GM23338 (cell line): ENCODE measurements around the gene LEFTY1. TPM values are rescaled to one million over a fixed set of nuclear protein-coding genes. Genes with fewer than 3 reads are reported as not detected.

Source experiments
- ATAC-seq: fragments of 200-7000 bp; cut with Tn5 transposase; 3 replicates; pipeline ENCODE4 v1.9.1; 2020
- DNase-seq: peaks from one replicate; pipeline ENCODE4 v3.0.0-alpha.2; 2015; ENCODE audit warnings: low spot score
- H2AFZ ChIP-seq: fragments of 200-600 bp; sonication (generic); 2 replicates; pipeline ENCODE4 v1.8.0; 2016; ENCODE audit warnings: antibody characterized with exemption, mild to moderate bottlenecking, moderate library complexity
- H3F3A ChIP-seq: fragments of 200-600 bp; sonication (generic); replicated peaks from 2 replicates; pipeline ENCODE4 v1.8.0; 2017; ENCODE audit warnings: antibody characterized with exemption, mixed run types, low read depth
- H3K27ac ChIP-seq: fragments of 200-600 bp; sonication (generic); 2 replicates; pipeline ENCODE4 v1.6.1; 2016; ENCODE audit warnings: low read depth
- H3K27me3 ChIP-seq: fragments of 200-600 bp; sonication (generic); 2 replicates; pipeline ENCODE4 v1.8.0; 2016; ENCODE audit warnings: mild to moderate bottlenecking, mixed run types, moderate library complexity; ENCODE audit not compliant: insufficient read depth
- H3K36me3 ChIP-seq: fragments of 200-600 bp; sonication (generic); 2 replicates; pipeline ENCODE4 v1.8.0; 2016; ENCODE audit warnings: mild to moderate bottlenecking; ENCODE audit not compliant: insufficient read depth
- H3K4me1 ChIP-seq: fragments of 200-600 bp; sonication (generic); 2 replicates; pipeline ENCODE4 v1.8.0; 2016; ENCODE audit warnings: mild to moderate bottlenecking, moderate library complexity; ENCODE audit not compliant: insufficient read depth
- H3K4me2 ChIP-seq: fragments of 200-600 bp; sonication (generic); 2 replicates; pipeline ENCODE4 v1.7.1; 2017; ENCODE audit warnings: mixed run types
- H3K4me3 ChIP-seq: fragments of 200-600 bp; sonication (generic); 2 replicates; pipeline ENCODE4 v1.6.1; 2016; ENCODE audit warnings: mixed run types
- H3K79me2 ChIP-seq: fragments of 200-600 bp; sonication (generic); replicated peaks from 2 replicates; pipeline ENCODE4 v1.8.0; 2017; ENCODE audit warnings: mild to moderate bottlenecking; ENCODE audit not compliant: insufficient read depth
- H3K9me2 ChIP-seq: fragments of 200-600 bp; sonication (generic); 2 replicates; pipeline ENCODE4 v1.8.0; 2017; ENCODE audit not compliant: insufficient read depth
- H4K20me1 ChIP-seq: fragments of 200-600 bp; sonication (generic); replicated peaks from 2 replicates; pipeline ENCODE4 v1.8.0; 2017; ENCODE audit warnings: mild to moderate bottlenecking; ENCODE audit not compliant: insufficient read depth
- H3K27ac Mint-ChIP-seq: 2 replicates; pipeline ENCODE4 v1.8.0; 2020; ENCODE audit warnings: inconsistent platforms, mild to moderate bottlenecking, moderate library complexity, mixed read lengths
- H3K27me3 Mint-ChIP-seq: 3 replicates; pipeline ENCODE4 v1.8.0; 2022; ENCODE audit warnings: low read depth, mild to moderate bottlenecking, moderate library complexity, mixed read lengths, inconsistent platforms; ENCODE audit not compliant: insufficient read depth, poor library complexity
- H3K36me3 Mint-ChIP-seq: 3 replicates; pipeline ENCODE4 v1.8.0; 2021; ENCODE audit warnings: low read depth, mild to moderate bottlenecking, inconsistent platforms, moderate library complexity, mixed read lengths
- H3K4me1 Mint-ChIP-seq: 3 replicates; pipeline ENCODE4 v1.8.0; 2020; ENCODE audit warnings: mild to moderate bottlenecking, inconsistent platforms, mixed read lengths
- H3K4me3 Mint-ChIP-seq: 3 replicates; pipeline ENCODE4 v1.8.0; 2021; ENCODE audit warnings: moderate library complexity, mild to moderate bottlenecking, inconsistent platforms, mixed read lengths
- H3K9me3 Mint-ChIP-seq: 3 replicates; pipeline ENCODE4 v1.8.0; 2020; ENCODE audit warnings: moderate library complexity, mild to moderate bottlenecking, inconsistent platforms, mixed read lengths
- EZH2 ChIP-seq: fragments of 200-600 bp; sonication (generic); IDR thresholded peaks from one replicate; pipeline ENCODE4 v1.8.0; 2017; ENCODE audit warnings: antibody characterized with exemption, mild to moderate bottlenecking, low read depth; ENCODE audit not compliant: unreplicated experiment
- EZH2phosphoT487 ChIP-seq: fragments of 200-600 bp; sonication (generic); IDR thresholded peaks from one replicate; pipeline ENCODE4 v1.8.1; 2018; ENCODE audit warnings: antibody characterized with exemption; ENCODE audit not compliant: unreplicated experiment
- JUNB ChIP-seq: IDR thresholded peaks from one replicate; pipeline ENCODE4 v1.6.1; 2016; ENCODE audit warnings: antibody characterized with exemption; ENCODE audit not compliant: unreplicated experiment
- POLR2AphosphoS5 ChIP-seq: IDR thresholded peaks from 2 replicates; pipeline ENCODE4 v1.6.1; 2016; ENCODE audit warnings: antibody characterized with exemption, low read depth
- ZNF114 ChIP-seq: fragments of 250-450 bp; sonication (Bioruptor Pico); IDR thresholded peaks from 2 replicates; pipeline ENCODE4 v1.5.0; 2020; ENCODE audit warnings: mild to moderate bottlenecking, moderate library complexity
- long read RNA-seq: library from polyadenylated mRNA; unstranded; transcript quantifications from one replicate; pipeline ENCODE4 v2.0.0, GENCODE V29; 2020; ENCODE audit not compliant: unreplicated experiment
- polyA plus RNA-seq: library from polyadenylated mRNA; unstranded; fragments of >200 nt; fragmentation: Nextera tagmentation; extraction: Ambion mirVana; gene quantifications from 2 replicates; pipeline ENCODE4 v1.2.1, GENCODE V29; 2016
- total RNA-seq: library from RNA; depleted of rRNA; stranded (reverse); fragments of >200 nt; shearing (Covaris generic); gene quantifications from 2 replicates; pipeline ENCODE4 v1.2.3, GENCODE V29; 2014; rRNA removed
- TF ChIP-seq, protein P1 (sequence below): IDR thresholded peaks from one replicate; pipeline ENCODE4 v1.6.1; 2018; ENCODE audit warnings: antibody characterized with exemption; ENCODE audit not compliant: unreplicated experiment
- TF ChIP-seq, protein P2 (sequence below): IDR thresholded peaks from 2 replicates; pipeline ENCODE4 v1.6.1; 2016; ENCODE audit warnings: antibody characterized with exemption

LEFTY1 gene, protein sequence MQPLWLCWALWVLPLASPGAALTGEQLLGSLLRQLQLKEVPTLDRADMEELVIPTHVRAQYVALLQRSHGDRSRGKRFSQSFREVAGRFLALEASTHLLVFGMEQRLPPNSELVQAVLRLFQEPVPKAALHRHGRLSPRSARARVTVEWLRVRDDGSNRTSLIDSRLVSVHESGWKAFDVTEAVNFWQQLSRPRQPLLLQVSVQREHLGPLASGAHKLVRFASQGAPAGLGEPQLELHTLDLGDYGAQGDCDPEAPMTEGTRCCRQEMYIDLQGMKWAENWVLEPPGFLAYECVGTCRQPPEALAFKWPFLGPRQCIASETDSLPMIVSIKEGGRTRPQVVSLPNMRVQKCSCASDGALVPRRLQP
- total RNA-seq, result 65.4 and 67.1 TPM in 2 replicates
- polyA plus RNA-seq, result 25.7 and 27.5 TPM in 2 replicates
- long read RNA-seq, transcript LEFTY1-201 (4 exons, 1,626 nt), result major isoform, 16 of 16 reads
- long read RNA-seq, partial matches to known transcripts, result 0 of 16 reads
- long read RNA-seq, other reads (novel, unspliced or antisense), result 0 of 16 reads

DNA sequence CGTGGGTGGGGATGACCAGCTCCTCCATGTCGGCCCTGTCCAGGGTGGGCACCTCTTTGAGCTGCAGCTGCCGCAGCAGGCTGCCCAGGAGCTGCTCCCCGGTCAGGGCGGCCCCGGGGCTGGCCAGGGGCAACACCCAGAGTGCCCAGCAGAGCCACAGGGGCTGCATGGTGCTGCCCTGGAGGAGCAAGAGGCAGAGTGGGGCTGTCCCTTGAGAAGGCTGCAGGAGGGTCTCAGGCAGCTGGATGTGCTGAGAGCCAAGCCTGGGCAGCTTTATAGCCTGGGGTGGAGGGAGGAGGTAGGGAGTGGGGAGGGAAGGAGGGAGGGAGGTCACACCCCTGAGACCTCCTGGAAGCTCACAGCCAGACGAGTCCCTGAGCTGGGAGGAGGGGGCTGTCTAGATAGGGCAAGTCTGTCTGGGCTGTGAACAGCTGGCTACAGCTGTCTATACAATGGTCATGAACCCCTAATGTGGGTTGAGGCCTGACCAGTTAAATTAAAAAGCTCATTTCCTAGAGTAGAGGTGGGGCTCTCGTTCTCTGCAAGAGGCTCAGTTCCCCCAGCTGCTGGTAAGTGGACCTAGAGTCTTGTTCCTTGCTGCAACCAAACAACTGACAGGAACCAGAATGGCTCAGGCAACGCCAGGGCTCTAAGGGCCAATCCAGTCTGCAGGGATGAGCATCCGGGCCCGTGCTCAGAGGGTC is at the start of gene LEFTY1:
Gene LEFTY1, minus strand, starts transcription at position 249 of the 704 bp plus-strand sequence. Its CDS starts 80 bp downstream, at position 169.
- Histone ChIP-seq H3K9me2 (no peaks in the 10 kb centered on the region), H3F3A (peaks cover 10% of the 10 kb centered on the region), H3K36me3 (no peaks in the 10 kb centered on the region), H3K4me1 (peaks cover 30% of the 10 kb centered on the region), H2AFZ (no peak within 1 kb of the TSS), H3K79me2 (0 out of 2 replicates have a peak, but pooled peaks cover 4% of the 10 kb centered on the region), H3K4me2 (peak within 1 kb of the TSS; percentile 81), H4K20me1 (no peaks in the 10 kb centered on the region), H3K27me3 (no peaks in the 10 kb centered on the region), H3K4me3 (peak within 1 kb of the TSS; percentile 55), H3K27ac (peak within 1 kb of the TSS; percentile 70)
- no peak within 1 kb of the TSS for H3K27ac Mint-ChIP-seq
- DNase-seq (peak; percentile 51), ATAC-seq (peak; percentile 13)
- peak within 1 kb of the TSS; percentile 46; the same call in 2 of the 3 replicates for H3K4me3 Mint-ChIP-seq
- no peaks in the 10 kb centered on the region for H3K9me3 Mint-ChIP-seq
- peaks cover 35% of the 10 kb centered on the region for H3K4me1 Mint-ChIP-seq
- H3K36me3 Mint-ChIP-seq, result no peaks in the 10 kb centered on the region
- TF ChIP-seq, protein P1, sequence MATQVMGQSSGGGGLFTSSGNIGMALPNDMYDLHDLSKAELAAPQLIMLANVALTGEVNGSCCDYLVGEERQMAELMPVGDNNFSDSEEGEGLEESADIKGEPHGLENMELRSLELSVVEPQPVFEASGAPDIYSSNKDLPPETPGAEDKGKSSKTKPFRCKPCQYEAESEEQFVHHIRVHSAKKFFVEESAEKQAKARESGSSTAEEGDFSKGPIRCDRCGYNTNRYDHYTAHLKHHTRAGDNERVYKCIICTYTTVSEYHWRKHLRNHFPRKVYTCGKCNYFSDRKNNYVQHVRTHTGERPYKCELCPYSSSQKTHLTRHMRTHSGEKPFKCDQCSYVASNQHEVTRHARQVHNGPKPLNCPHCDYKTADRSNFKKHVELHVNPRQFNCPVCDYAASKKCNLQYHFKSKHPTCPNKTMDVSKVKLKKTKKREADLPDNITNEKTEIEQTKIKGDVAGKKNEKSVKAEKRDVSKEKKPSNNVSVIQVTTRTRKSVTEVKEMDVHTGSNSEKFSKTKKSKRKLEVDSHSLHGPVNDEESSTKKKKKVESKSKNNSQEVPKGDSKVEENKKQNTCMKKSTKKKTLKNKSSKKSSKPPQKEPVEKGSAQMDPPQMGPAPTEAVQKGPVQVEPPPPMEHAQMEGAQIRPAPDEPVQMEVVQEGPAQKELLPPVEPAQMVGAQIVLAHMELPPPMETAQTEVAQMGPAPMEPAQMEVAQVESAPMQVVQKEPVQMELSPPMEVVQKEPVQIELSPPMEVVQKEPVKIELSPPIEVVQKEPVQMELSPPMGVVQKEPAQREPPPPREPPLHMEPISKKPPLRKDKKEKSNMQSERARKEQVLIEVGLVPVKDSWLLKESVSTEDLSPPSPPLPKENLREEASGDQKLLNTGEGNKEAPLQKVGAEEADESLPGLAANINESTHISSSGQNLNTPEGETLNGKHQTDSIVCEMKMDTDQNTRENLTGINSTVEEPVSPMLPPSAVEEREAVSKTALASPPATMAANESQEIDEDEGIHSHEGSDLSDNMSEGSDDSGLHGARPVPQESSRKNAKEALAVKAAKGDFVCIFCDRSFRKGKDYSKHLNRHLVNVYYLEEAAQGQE, result no peak
- peak; percentile 47; the same call in 1 of the 2 replicates for TF ChIP-seq POLR2AphosphoS5
- peaks cover 16% of the 10 kb centered on the region for H3K27me3 Mint-ChIP-seq

DNA sequence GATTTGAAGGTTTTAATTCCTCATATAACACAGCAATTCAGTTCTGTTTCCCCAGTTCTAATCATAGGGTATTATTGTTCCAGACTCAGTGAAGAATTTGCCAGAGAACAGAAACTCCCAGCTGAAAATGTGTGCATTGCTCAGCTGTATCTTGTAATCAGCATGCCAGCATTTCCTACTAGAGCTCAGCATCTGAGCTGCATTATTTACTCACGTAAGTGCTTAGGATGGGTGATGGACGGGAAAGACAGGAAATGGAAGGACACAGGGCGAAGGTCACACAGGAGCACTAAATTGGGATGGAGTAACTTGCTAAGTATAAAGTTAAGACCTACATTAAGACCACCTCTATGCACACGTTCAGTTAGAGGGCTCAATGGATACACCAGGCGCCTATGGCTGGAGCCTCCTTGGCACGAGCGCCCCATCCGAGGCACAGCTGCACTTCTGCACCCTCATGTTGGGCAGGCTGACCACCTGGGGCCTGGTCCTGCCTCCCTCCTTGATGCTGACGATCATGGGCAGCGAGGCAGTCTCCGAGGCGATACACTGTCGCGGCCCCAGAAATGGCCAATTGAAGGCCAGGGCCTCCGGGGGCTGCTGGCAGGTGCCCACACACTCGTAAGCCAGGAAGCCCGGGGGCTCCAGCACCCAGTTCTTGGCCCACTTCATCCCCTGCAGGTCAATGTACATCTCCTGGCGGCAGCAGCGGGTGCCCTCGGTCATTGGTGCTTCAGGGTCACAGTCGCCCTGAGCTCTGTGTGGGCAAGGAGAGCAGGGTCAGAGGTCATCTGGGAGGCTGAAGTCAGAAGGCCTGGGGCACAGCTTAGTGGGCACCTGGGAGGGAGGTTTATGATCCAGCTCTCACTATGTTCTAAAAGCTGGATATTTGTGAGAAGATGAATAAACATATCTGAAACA is 48.4 kb upstream of the LEFTY1 start:
- no peak overlapping the region for H3K4me3 Mint-ChIP-seq
- no peaks in the 10 kb centered on the region for H3K27me3 ChIP-seq
- no peaks in the 10 kb centered on the region for H3K9me2 ChIP-seq
- DNase-seq, result no peak
- H3K4me1 Mint-ChIP-seq, result peaks cover 19% of the 10 kb centered on the region
- no peaks in the 10 kb centered on the region for H4K20me1 ChIP-seq
- no peak overlapping the region for H2AFZ ChIP-seq
- peaks cover 13% of the 10 kb centered on the region for H3K27me3 Mint-ChIP-seq
- H3K4me3 ChIP-seq, result no peak overlapping the region
- H3K4me1 ChIP-seq, result peaks cover 10% of the 10 kb centered on the region
- H3K27ac Mint-ChIP-seq, result no peak overlapping the region
- H3K4me2 ChIP-seq, result no peak overlapping the region
- H3K36me3 Mint-ChIP-seq, result no peaks in the 10 kb centered on the region; the same call in 2 of the 3 replicates
- no peak overlapping the region for H3K27ac ChIP-seq
- peaks cover 8% of the 10 kb centered on the region; the same call in 1 of the 2 replicates for H3K79me2 ChIP-seq
- H3K36me3 ChIP-seq, result no peaks in the 10 kb centered on the region
- H3F3A ChIP-seq, result peaks cover 8% of the 10 kb centered on the region; the same call in 1 of the 2 replicates
- no peaks in the 10 kb centered on the region for H3K9me3 Mint-ChIP-seq
- no peak for ATAC-seq
- no peak for TF ChIP-seq ZNF114 (CRISPR knock-in tag)
- no peak for TF ChIP-seq JUNB
- TF ChIP-seq EZH2, result no peak
- no peak for TF ChIP-seq EZH2phosphoT487
- no peak for TF ChIP-seq POLR2AphosphoS5
- TF ChIP-seq, protein P2, sequence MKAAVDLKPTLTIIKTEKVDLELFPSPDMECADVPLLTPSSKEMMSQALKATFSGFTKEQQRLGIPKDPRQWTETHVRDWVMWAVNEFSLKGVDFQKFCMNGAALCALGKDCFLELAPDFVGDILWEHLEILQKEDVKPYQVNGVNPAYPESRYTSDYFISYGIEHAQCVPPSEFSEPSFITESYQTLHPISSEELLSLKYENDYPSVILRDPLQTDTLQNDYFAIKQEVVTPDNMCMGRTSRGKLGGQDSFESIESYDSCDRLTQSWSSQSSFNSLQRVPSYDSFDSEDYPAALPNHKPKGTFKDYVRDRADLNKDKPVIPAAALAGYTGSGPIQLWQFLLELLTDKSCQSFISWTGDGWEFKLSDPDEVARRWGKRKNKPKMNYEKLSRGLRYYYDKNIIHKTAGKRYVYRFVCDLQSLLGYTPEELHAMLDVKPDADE, result no peak
